ENCODE results near the gene MROH9.

MROH9 gene

GRCh38 chr1:171032822-171033702, 97.7 kb downstream of the MROH9 start:
- H3K27ac ChIP-seq (ENCODE audit: low read depth, low read length): no peak overlapping the region
- no peaks in the 10 kb centered on the region for H3K9me3 ChIP-seq (ENCODE audit: control insufficient read depth, insufficient read depth, low read length)
- no peak overlapping the region for H3K4me3 ChIP-seq (ENCODE audit: low read depth, low read length)
- H3K9ac ChIP-seq (ENCODE audit: low read depth, low read length): 0 out of 2 replicates have a peak overlapping the region, but pooled peaks have one; percentile 8
- H3K4me1 ChIP-seq (ENCODE audit: control insufficient read depth, insufficient read depth, low read length): peaks cover 10% of the 10 kb centered on the region
- H3K27me3 ChIP-seq (ENCODE audit: control insufficient read depth, insufficient read depth, low read length): no peaks in the 10 kb centered on the region
- H3K36me3 ChIP-seq (ENCODE audit: control insufficient read depth, insufficient read depth, low read length): no peaks in the 10 kb centered on the region

DNA sequence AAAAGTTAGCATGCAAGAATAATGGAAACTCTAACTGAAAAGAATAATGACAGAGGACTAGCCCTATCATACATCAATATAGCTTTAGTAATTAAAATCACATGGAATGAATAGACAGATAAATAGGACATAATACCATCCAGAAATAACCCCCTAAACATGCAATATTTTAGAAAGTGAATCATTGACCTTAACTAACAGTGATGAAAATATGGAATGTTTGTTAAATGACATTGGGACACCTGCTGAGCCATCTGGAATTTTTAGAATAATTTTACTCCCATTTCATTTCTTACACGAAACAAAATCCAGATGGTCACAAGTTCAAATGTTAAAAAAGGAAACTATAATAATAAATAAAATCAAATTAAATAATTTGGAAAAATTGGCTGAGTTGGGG, 102.3 kb downstream of the MROH9 start:
- peaks cover 10% of the 10 kb centered on the region for H3K4me1 ChIP-seq (ENCODE audit: control insufficient read depth, insufficient read depth, low read length)
- H3K4me3 ChIP-seq (ENCODE audit: low read depth, low read length): no peak overlapping the region
- H3K9me3 ChIP-seq (ENCODE audit: control insufficient read depth, insufficient read depth, low read length): no peaks in the 10 kb centered on the region
- no peak overlapping the region for H3K27ac ChIP-seq (ENCODE audit: low read depth, low read length)
- H3K36me3 ChIP-seq (ENCODE audit: control insufficient read depth, insufficient read depth, low read length): no peaks in the 10 kb centered on the region
- H3K27me3 ChIP-seq (ENCODE audit: control insufficient read depth, insufficient read depth, low read length): no peaks in the 10 kb centered on the region
- H3K9ac ChIP-seq (ENCODE audit: low read depth, low read length): no peak overlapping the region

- Histone ChIP-seq H3K9ac (ENCODE audit: low read depth, low read length) (no peak overlapping the region), H3K4me1 (ENCODE audit: control insufficient read depth, insufficient read depth, low read length) (peaks cover 4% of the 10 kb centered on the region), H3K4me3 (ENCODE audit: low read depth, low read length) (no peak overlapping the region), H3K9me3 (ENCODE audit: control insufficient read depth, insufficient read depth, low read length) (no peaks in the 10 kb centered on the region), H3K36me3 (ENCODE audit: control insufficient read depth, insufficient read depth, low read length) (no peaks in the 10 kb centered on the region), H3K27me3 (ENCODE audit: control insufficient read depth, insufficient read depth, low read length) (no peaks in the 10 kb centered on the region), H3K27ac (ENCODE audit: low read depth, low read length) (no peak overlapping the region)
Measured at GRCh38 chr1:171038284-171038683, 103.0 kb downstream of the MROH9 start.

- no peaks in the 10 kb centered on the region for H3K9me3 ChIP-seq (ENCODE audit: control insufficient read depth, insufficient read depth, low read length)
- no peaks in the 10 kb centered on the region for H3K4me1 ChIP-seq (ENCODE audit: control insufficient read depth, insufficient read depth, low read length)
- H3K27me3 ChIP-seq (ENCODE audit: control insufficient read depth, insufficient read depth, low read length): no peaks in the 10 kb centered on the region
Measured at GRCh38 chr1:171048014-171048413, 112.7 kb downstream of the MROH9 start.

GRCh38 chr1:171052977-171053376, 117.6 kb downstream of the MROH9 start:
- H3K4me3 ChIP-seq (ENCODE audit: low read depth, low read length): no peak overlapping the region
- H3K27me3 ChIP-seq (ENCODE audit: control insufficient read depth, insufficient read depth, low read length): no peaks in the 10 kb centered on the region
- no peaks in the 10 kb centered on the region for H3K4me1 ChIP-seq (ENCODE audit: control insufficient read depth, insufficient read depth, low read length)
- H3K9ac ChIP-seq (ENCODE audit: low read depth, low read length): no peak overlapping the region
- no peaks in the 10 kb centered on the region for H3K9me3 ChIP-seq (ENCODE audit: control insufficient read depth, insufficient read depth, low read length)
- H3K36me3 ChIP-seq (ENCODE audit: control insufficient read depth, insufficient read depth, low read length): no peaks in the 10 kb centered on the region
- no peak overlapping the region for H3K27ac ChIP-seq (ENCODE audit: low read depth, low read length)

More at GRCh38 chr1:171048014-171048413, 112.7 kb downstream of the MROH9 start:
- H3K36me3 ChIP-seq (ENCODE audit: control insufficient read depth, insufficient read depth, low read length): no peaks in the 10 kb centered on the region
- no peak overlapping the region for H3K27ac ChIP-seq (ENCODE audit: low read depth, low read length)
- no peak overlapping the region for H3K4me3 ChIP-seq (ENCODE audit: low read depth, low read length)
- H3K9ac ChIP-seq (ENCODE audit: low read depth, low read length): no peak overlapping the region

GRCh38 chr1:171055966-171056643, 120.8 kb downstream of the MROH9 start:
- Histone ChIP-seq H3K4me1 (ENCODE audit: control insufficient read depth, insufficient read depth, low read length) (no peaks in the 10 kb centered on the region), H3K4me3 (ENCODE audit: low read depth, low read length) (no peak overlapping the region), H3K9ac (ENCODE audit: low read depth, low read length) (no peak overlapping the region), H3K36me3 (ENCODE audit: control insufficient read depth, insufficient read depth, low read length) (no peaks in the 10 kb centered on the region), H3K27ac (ENCODE audit: low read depth, low read length) (no peak overlapping the region), H3K9me3 (ENCODE audit: control insufficient read depth, insufficient read depth, low read length) (no peaks in the 10 kb centered on the region), H3K27me3 (ENCODE audit: control insufficient read depth, insufficient read depth, low read length) (no peaks in the 10 kb centered on the region)

GRCh38 chr1:171061425-171062143, 126.2 kb downstream of the MROH9 start:
- H3K9ac ChIP-seq (ENCODE audit: low read depth, low read length): no peak overlapping the region
- no peaks in the 10 kb centered on the region for H3K36me3 ChIP-seq (ENCODE audit: control insufficient read depth, insufficient read depth, low read length)
- no peaks in the 10 kb centered on the region for H3K27me3 ChIP-seq (ENCODE audit: control insufficient read depth, insufficient read depth, low read length)
- no peaks in the 10 kb centered on the region for H3K9me3 ChIP-seq (ENCODE audit: control insufficient read depth, insufficient read depth, low read length)
- no peaks in the 10 kb centered on the region for H3K4me1 ChIP-seq (ENCODE audit: control insufficient read depth, insufficient read depth, low read length)
- no peak overlapping the region for H3K27ac ChIP-seq (ENCODE audit: low read depth, low read length)
- no peak overlapping the region for H3K4me3 ChIP-seq (ENCODE audit: low read depth, low read length)

GRCh38 chr1:171062902-171063301, 127.6 kb downstream of the MROH9 start:
- Histone ChIP-seq H3K27ac (ENCODE audit: low read depth, low read length) (no peak overlapping the region), H3K36me3 (ENCODE audit: control insufficient read depth, insufficient read depth, low read length) (no peaks in the 10 kb centered on the region), H3K9me3 (ENCODE audit: control insufficient read depth, insufficient read depth, low read length) (no peaks in the 10 kb centered on the region), H3K4me3 (ENCODE audit: low read depth, low read length) (no peak overlapping the region), H3K9ac (ENCODE audit: low read depth, low read length) (no peak overlapping the region), H3K27me3 (ENCODE audit: control insufficient read depth, insufficient read depth, low read length) (no peaks in the 10 kb centered on the region), H3K4me1 (ENCODE audit: control insufficient read depth, insufficient read depth, low read length) (no peaks in the 10 kb centered on the region)

- H3K4me1 ChIP-seq (ENCODE audit: control insufficient read depth, insufficient read depth, low read length): no peaks in the 10 kb centered on the region
- no peaks in the 10 kb centered on the region for H3K9me3 ChIP-seq (ENCODE audit: control insufficient read depth, insufficient read depth, low read length)
- no peak overlapping the region for H3K27ac ChIP-seq (ENCODE audit: low read depth, low read length)
- no peak overlapping the region for H3K4me3 ChIP-seq (ENCODE audit: low read depth, low read length)
- H3K9ac ChIP-seq (ENCODE audit: low read depth, low read length): no peak overlapping the region
- H3K36me3 ChIP-seq (ENCODE audit: control insufficient read depth, insufficient read depth, low read length): no peaks in the 10 kb centered on the region
- H3K27me3 ChIP-seq (ENCODE audit: control insufficient read depth, insufficient read depth, low read length): no peaks in the 10 kb centered on the region
Measured at GRCh38 chr1:171075041-171075440, 139.7 kb downstream of the MROH9 start.

DNA sequence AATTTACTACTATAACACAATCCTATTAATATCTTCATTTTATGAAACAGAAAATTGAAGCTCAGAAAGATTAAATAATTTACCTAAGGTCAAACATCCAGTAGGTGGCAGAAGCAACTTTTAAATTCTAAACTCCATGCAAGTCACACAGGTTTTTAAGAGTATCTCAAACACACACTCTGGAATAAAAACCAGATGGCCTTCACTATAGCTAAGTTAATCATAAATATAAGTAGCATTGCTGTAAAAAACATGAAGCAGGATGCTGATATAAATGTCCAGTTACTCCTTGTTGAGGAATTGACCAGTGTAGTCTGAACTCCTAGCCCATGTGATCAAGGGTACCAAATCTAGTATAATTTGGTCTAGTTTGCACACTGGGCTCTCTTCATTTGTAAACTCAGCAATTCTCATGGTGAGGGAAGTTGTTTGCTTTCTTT, 146.0 kb downstream of the MROH9 start:
- Histone ChIP-seq H3K27me3 (ENCODE audit: control insufficient read depth, insufficient read depth, low read length) (no peaks in the 10 kb centered on the region), H3K9me3 (ENCODE audit: control insufficient read depth, insufficient read depth, low read length) (no peaks in the 10 kb centered on the region), H3K4me3 (ENCODE audit: low read depth, low read length) (no peak overlapping the region), H3K9ac (ENCODE audit: low read depth, low read length) (no peak overlapping the region), H3K36me3 (ENCODE audit: control insufficient read depth, insufficient read depth, low read length) (no peaks in the 10 kb centered on the region), H3K4me1 (ENCODE audit: control insufficient read depth, insufficient read depth, low read length) (0 out of 2 replicates have a peak, but pooled peaks cover 3% of the 10 kb centered on the region), H3K27ac (ENCODE audit: low read depth, low read length) (no peak overlapping the region)

Measured in HUES48 (cell line).